Vagina (tissue), 2 donors: ENCODE data around the gene PA2G4.

Experiments
- CTCF ChIP-seq, 3 experiments: fragments of 450-650 bp in 2 of 3; fragments of 200-600 bp in 1 of 3; sonication (generic) in 1 of 3; IDR thresholded peaks; one replicate each; pipeline ENCODE4 v1.5.1; 2017 to 2019; ENCODE audit warnings: antibody characterized with exemption in 3 of 3, mild to moderate bottlenecking in 2 of 3, moderate library complexity in 2 of 3
- POLR2AphosphoS5 ChIP-seq, 2 donors: sonication (generic); formaldehyde crosslinking; IDR thresholded peaks; one replicate each; pipeline ENCODE4 v1.9.0; 2017; ENCODE audit warnings: antibody characterized with exemption in 2 of 2, mild to moderate bottlenecking in 2 of 2, low read depth in 1 of 2; ENCODE audit not compliant: insufficient read depth in 1 of 2

DNA sequence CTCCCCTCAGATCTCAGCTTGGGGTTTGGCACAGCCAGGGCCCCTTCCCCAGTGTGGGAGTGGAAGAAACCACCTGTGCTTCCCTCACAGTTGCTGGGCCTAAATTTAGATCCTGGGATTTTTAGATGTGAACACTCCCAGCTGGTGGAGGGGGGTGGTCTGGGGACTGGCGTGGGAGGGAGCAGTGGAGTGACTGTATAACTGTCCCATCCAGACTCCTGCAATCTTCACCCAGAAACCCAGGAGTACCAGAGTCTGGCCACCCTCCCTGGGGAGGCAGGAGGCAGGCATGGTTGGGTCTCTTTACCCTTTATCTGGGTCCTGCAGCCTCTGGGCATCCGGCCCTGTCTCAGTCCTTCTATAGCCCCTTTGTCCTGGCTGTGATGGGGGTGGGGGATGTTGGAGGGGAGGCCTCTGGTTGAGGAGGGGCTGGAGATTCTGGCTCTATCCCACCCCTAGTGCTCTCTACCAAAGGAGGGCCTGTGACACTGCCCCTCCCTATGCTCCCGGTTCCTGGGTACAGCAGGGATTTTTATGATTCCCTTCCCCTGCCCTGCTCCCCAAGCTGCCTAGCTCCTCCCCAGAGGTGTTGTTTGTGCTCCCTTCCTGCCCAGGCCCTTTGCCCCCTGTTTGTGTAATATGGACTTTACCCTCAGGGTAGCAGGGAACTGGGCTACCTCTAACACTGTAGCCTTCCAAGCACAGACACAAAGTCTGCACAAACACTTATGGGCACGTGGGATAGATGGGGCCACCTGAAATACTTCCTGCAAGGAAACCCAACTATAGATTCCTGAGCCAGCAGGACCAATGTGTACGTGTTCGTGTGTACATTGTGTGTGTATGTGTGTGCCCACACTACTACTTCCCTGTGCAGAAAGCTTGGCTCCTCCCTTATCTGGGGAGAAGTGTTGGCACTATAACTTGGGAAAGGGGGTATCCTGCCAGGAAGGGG, 22.7 kb upstream of the PA2G4 start:
- TF ChIP-seq CTCF (IDR thresholded peaks at IDR 0.05) (no peak), POLR2AphosphoS5 (IDR thresholded peaks at IDR 0.05; ENCODE audit: insufficient read depth in 1 of 2, low read depth in 1 of 2) (no peak)
